H1 (cell line): Measurements from ENCODE around the gene TMEM271. TPM values are rescaled to one million over a fixed set of nuclear protein-coding genes. Genes with fewer than 3 reads are reported as not detected.
A peak's percentile ranks its signal among the peaks of the same experiment; 100 is the strongest.

Experiments used
- CHD2 ChIP-seq: IDR thresholded peaks from 2 replicates; pipeline ENCODE4 v1.6.1; 2012; ENCODE audit warnings: low read length, improper control_type of control experiment
- CHD7 ChIP-seq: fragments of 300-600 bp; sonication (generic); IDR thresholded peaks from 2 replicates; pipeline ENCODE4 v1.7.1; 2012; ENCODE audit warnings: low read length, moderate library complexity, mild to moderate bottlenecking, inconsistent platforms; ENCODE audit not compliant: insufficient replicate concordance
- CREB1 ChIP-seq: IDR thresholded peaks from 2 replicates; pipeline ENCODE4 v1.6.1; 2012; ENCODE audit warnings: inconsistent platforms
- EP300 ChIP-seq, 2 experiments: IDR thresholded peaks; 1 replicate in 1 of 2; 2 replicates in 1 of 2; pipeline ENCODE4 v1.6.1; 2011 to 2012; ENCODE audit warnings: low read depth in 2 of 2, low read length in 2 of 2, mild to moderate bottlenecking in 2 of 2, borderline replicate concordance in 1 of 2, inconsistent platforms in 1 of 2, moderate library complexity in 1 of 2
- GABPA ChIP-seq: IDR thresholded peaks from 2 replicates; pipeline ENCODE4 v1.6.1; 2011; ENCODE audit warnings: mild to moderate bottlenecking, low read length, moderate library complexity, borderline replicate concordance; ENCODE audit not compliant: insufficient read depth
- KDM4A ChIP-seq: IDR thresholded peaks from one replicate; pipeline ENCODE4 v1.7.1; 2012; ENCODE audit warnings: low read depth, mild to moderate bottlenecking, moderate library complexity, low read length, inconsistent platforms; ENCODE audit not compliant: severe bottlenecking
- POLR2AphosphoS5 ChIP-seq: IDR thresholded peaks from 2 replicates; pipeline ENCODE4 v1.6.1; 2011; ENCODE audit warnings: low read depth, low read length
- RAD21 ChIP-seq, 2 experiments: IDR thresholded peaks in 1 of 2; conservative IDR thresholded peaks in 1 of 2; 2 replicates each; pipeline ENCODE4 v1.6.1; 2011; ENCODE audit warnings: low read depth in 2 of 2, low read length in 2 of 2, improper control_type of control experiment in 1 of 2, inconsistent platforms in 1 of 2, mild to moderate bottlenecking in 1 of 2, moderate library complexity in 1 of 2
- SAP30 ChIP-seq: fragments of 300-600 bp; sonication (generic); IDR thresholded peaks from 2 replicates; pipeline ENCODE4 v1.7.1; 2012; ENCODE audit warnings: low read length, moderate library complexity, mild to moderate bottlenecking, inconsistent platforms; ENCODE audit not compliant: insufficient read depth, insufficient replicate concordance
- polyA plus RNA-seq, 7 experiments: library from polyadenylated mRNA; depleted of rRNA in 3 of 7; stranded (reverse) in 5 of 7; unstranded in 2 of 7; fragments of >200 nt in 5 of 7; fragments of 200-250 nt in 2 of 7; gene quantifications; 1 replicate in 5 of 7; 2 replicates in 1 of 7; 4 replicates in 1 of 7; pipeline versions ENCODE4 v1.2.1 to v1.2.3, GENCODE V29; 2011 to 2013; ENCODE audit warnings: missing spikeins in 2 of 7, mixed read lengths in 2 of 7
- total RNA-seq: library from RNA; stranded (reverse); fragmentation: NEBNext Ultra II Directional; extraction: Animal tissue kit (Norgen Biotek cat#: 25700); gene quantifications from 2 replicates; pipeline ENCODE4 v1.2.1, GENCODE V29; 2021

The TMEM271 gene
- total and polyA plus RNA-seq, 2 of the 8 experiments (the other 6 are each of a cell fraction or from before 2014, with no cell fraction given), result 0.08 to 0.35 TPM

DNA sequence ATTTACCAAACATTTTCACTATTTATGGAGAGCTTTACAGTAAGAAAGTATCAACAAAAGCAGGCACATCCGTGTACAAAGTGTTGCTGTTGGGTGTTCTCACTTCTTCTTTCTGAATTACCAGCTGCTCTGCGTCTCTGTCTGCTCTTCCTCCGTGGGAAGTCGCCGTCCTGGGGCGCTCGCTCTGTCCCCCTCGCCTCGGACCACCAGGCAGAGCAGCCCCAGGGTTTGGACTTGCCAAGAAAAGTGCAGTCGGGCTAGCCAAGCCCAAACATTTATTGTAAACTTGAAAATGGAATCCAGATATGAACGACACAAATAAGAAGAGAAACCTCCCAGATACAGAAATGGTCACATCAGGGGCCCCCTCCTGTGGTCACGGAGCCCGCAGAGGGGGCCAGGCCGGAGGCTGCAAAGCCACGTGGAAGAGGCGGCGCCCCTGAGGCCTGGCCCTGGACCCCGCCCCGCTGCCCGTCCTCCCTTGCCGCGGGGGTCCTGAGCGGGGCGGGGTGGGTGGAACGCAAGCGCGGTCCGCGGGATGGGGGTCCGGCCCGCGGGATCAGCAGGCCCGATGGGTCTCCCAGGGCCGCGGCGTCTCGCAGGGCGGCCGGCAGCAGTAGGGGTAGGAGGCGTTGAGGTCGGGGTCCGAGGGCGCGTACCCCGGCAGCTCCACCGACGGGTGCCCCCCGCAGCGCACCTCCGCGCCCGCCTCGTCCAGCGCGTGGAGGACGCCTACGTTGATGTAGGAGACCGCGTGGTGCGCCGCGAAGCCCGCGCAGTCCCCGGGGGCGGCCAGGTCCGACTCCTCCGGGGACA lies 1.5 kb downstream of the TMEM271 start (continued):
- TF ChIP-seq CHD7, result no peak
- no peak for TF ChIP-seq RAD21 (IDR thresholded peaks at IDR 0.05 in 1 of 2, conservative IDR thresholded peaks at IDR 0.05 in 1 of 2; ENCODE audit: low read depth in 2 of 2, low read length in 2 of 2)
- no peak for TF ChIP-seq SAP30
- TF ChIP-seq CHD2, result no peak
- no peak for TF ChIP-seq CREB1
- TF ChIP-seq POLR2AphosphoS5, result no peak
- no peak for TF ChIP-seq GABPA
- TF ChIP-seq EP300 (IDR thresholded peaks at IDR 0.05; ENCODE audit: borderline replicate concordance in 1 of 2, low read depth in 2 of 2, low read length in 2 of 2), result no peak
- TF ChIP-seq KDM4A, result peak; percentile 68
